GF-D8 (cell line): ENCODE measurements around the gene MEX3B.

Source experiments
- DNase-seq: peaks from one replicate; lab custom pipeline; 2025; lab: John Stamatoyannopoulos, UW

MEX3B gene

GRCh38 chr15:82045892-82046665, at the start of gene MEX3B:
MEX3B (minus strand) TSS chr15:82046018; CDS start chr15:82045705, 313 bp downstream.
- DNase-seq, result peak; percentile 90

- no peak for DNase-seq
Measured at GRCh38 chr15:82093774-82094211, 48.0 kb upstream of the MEX3B start.

- DNase-seq, result no peak
Measured at GRCh38 chr15:82093325-82093724, 47.5 kb upstream of the MEX3B start.

- no peak for DNase-seq
Measured at GRCh38 chr15:82091636-82092140, 45.9 kb upstream of the MEX3B start.

- DNase-seq, result no peak
Measured at GRCh38 chr15:82086243-82086995, 40.6 kb upstream of the MEX3B start.

GRCh38 chr15:82081914-82082762, 36.3 kb upstream of the MEX3B start:
- DNase-seq, result no peak

GRCh38 chr15:82080774-82081173, 35.0 kb upstream of the MEX3B start:
- no peak for DNase-seq

GRCh38 chr15:82079736-82080135, 33.9 kb upstream of the MEX3B start:
- no peak for DNase-seq

- no peak for DNase-seq
Measured at GRCh38 chr15:82074610-82075009, 28.8 kb upstream of the MEX3B start.

- DNase-seq, result no peak
Measured at GRCh38 chr15:82072926-82073537, 27.2 kb upstream of the MEX3B start.

GRCh38 chr15:82066455-82066854, 20.6 kb upstream of the MEX3B start:
- no peak for DNase-seq

- DNase-seq, result no peak
Measured at GRCh38 chr15:82064824-82065223, 19.0 kb upstream of the MEX3B start.

- no peak for DNase-seq
Measured at GRCh38 chr15:82062479-82063454, 16.9 kb upstream of the MEX3B start.

GRCh38 chr15:82060817-82061216, 15.0 kb upstream of the MEX3B start:
- DNase-seq, result no peak

GRCh38 chr15:82058517-82059204, 12.8 kb upstream of the MEX3B start:
- DNase-seq, result no peak

GRCh38 chr15:82058026-82058425, 12.2 kb upstream of the MEX3B start:
- DNase-seq, result no peak

GRCh38 chr15:82056958-82057823, 11.4 kb upstream of the MEX3B start:
- no peak for DNase-seq

- DNase-seq, result no peak
Measured at GRCh38 chr15:82052751-82053150, 6.9 kb upstream of the MEX3B start.

GRCh38 chr15:82051664-82052063, 5.8 kb upstream of the MEX3B start:
- no peak for DNase-seq
